SK-N-MC (cell line): ENCODE data around the gene ACR.
"Not testable (repeated sequence)": the region's sequence is repeated elsewhere in the genome, so short reads cannot be mapped to it uniquely, and the experiment has no call there.

Experiments
- EZH2 ChIP-seq: fragments of 200-600 bp; sonication (generic); IDR thresholded peaks from one replicate; pipeline ENCODE4 v1.6.1; 2017; ENCODE audit warnings: antibody characterized with exemption
- FOXP2 ChIP-seq: optimal IDR thresholded peaks from 2 replicates; pipeline ENCODE3; 2011; ENCODE audit warnings: mild to moderate bottlenecking, moderate library complexity; ENCODE audit not compliant: insufficient read depth; ENCODE audit errors: extremely low read length, control extremely low read depth
- POLR2AphosphoS5 ChIP-seq: IDR thresholded peaks from 2 replicates; pipeline ENCODE4 v1.6.1; 2012; ENCODE audit warnings: mild to moderate bottlenecking, low read depth, low read length, borderline replicate concordance

GRCh38 chr22:50755251-50755650 lies 17.2 kb downstream of the ACR start:
- not testable (repeated sequence) for TF ChIP-seq EZH2, POLR2AphosphoS5, FOXP2
